HFFc6 (cell line): ENCODE data around the gene HNRNPA1. TPM values are rescaled to one million over a fixed set of nuclear protein-coding genes. Genes with fewer than 3 reads are reported as not detected.
"Not testable (repeated sequence)": the region's sequence is repeated elsewhere in the genome, so short reads cannot be mapped to it uniquely, and the experiment has no call there.

Source experiments
- DNase-seq: peaks from one replicate; pipeline ENCODE4 v3.0.0-alpha.2; 2018
- H3K27ac Mint-ChIP-seq: 2 replicates; pipeline ENCODE4 v1.8.0; 2020; ENCODE audit warnings: mild to moderate bottlenecking, mixed read lengths
- H3K27me3 Mint-ChIP-seq: 2 replicates; pipeline ENCODE4 v1.8.0; 2021; ENCODE audit warnings: mild to moderate bottlenecking, moderate library complexity, mixed read lengths; ENCODE audit not compliant: insufficient read depth
- H3K36me3 Mint-ChIP-seq: 2 replicates; pipeline ENCODE4 v1.8.0; 2021; ENCODE audit warnings: low read depth, mixed read lengths
- H3K4me1 Mint-ChIP-seq: 2 replicates; pipeline ENCODE4 v1.8.0; 2020; ENCODE audit warnings: low read depth, mixed read lengths
- H3K4me3 Mint-ChIP-seq: 2 replicates; pipeline ENCODE4 v1.8.0; 2020; ENCODE audit warnings: mild to moderate bottlenecking, moderate library complexity, mixed read lengths
- H3K9me3 Mint-ChIP-seq: 2 replicates; pipeline ENCODE4 v1.8.0; 2020; ENCODE audit warnings: mild to moderate bottlenecking, mixed read lengths
- CTCF ChIP-seq: fragments of 200-600 bp; sonication (generic); IDR thresholded peaks from 2 replicates; pipeline ENCODE4 v1.5.0; 2021; ENCODE audit warnings: antibody characterized with exemption, mild to moderate bottlenecking
- total RNA-seq, 6 experiments: library from RNA; stranded (reverse); fragmentation: NEBNext Ultra II Directional; extraction: Animal tissue kit (Norgen Biotek cat#: 25700); gene quantifications; 2 replicates in 1 of 6; 3 replicates in 5 of 6; pipeline ENCODE4 v1.2.3, GENCODE V29; 2021

Gene HNRNPA1
- total RNA-seq, 6 experiments from 2014 or later = 768 to 1,141 (median 1,018) TPM

DNA sequence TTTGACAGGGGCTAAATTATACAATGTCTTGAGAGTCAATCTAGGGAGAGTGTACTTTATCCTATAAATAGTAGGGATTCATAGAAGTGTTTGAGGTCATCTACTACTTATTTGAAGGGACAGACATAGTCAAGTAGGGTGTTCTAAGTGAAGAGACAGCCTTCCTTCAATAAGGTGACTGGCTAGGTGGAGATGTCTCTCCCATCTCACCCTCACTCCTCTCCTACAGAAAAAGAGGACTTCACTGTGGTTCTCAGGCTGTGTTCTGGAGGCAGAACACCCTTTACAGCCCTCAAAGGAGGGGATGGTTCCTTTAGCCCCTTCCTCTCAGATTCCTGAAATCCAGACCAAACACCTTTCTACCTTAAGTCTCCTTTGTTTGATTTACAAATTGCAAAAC is 23.1 kb downstream of the HNRNPA1 start:
- Mint-ChIP-seq H3K9me3 (no peaks in the 10 kb centered on the region), H3K4me3 (no peak overlapping the region), H3K36me3 (no peaks in the 10 kb centered on the region), H3K27ac (no peak overlapping the region), H3K27me3 (peaks cover 28% of the 10 kb centered on the region), H3K4me1 (peaks cover 32% of the 10 kb centered on the region)
- no peak for DNase-seq
- no peak for TF ChIP-seq CTCF

- no peak for TF ChIP-seq CTCF
- Mint-ChIP-seq H3K4me3 (no peak overlapping the region), H3K27ac (no peak overlapping the region), H3K27me3 (peaks cover 23% of the 10 kb centered on the region), H3K36me3 (no peaks in the 10 kb centered on the region), H3K9me3 (no peaks in the 10 kb centered on the region), H3K4me1 (peaks cover 29% of the 10 kb centered on the region)
- no peak for DNase-seq
Measured at GRCh38 chr12:54304187-54304810, 23.8 kb downstream of the HNRNPA1 start.

GRCh38 chr12:54306925-54307741 is 26.6 kb downstream of the HNRNPA1 start:
- Mint-ChIP-seq H3K36me3 (no peaks in the 10 kb centered on the region), H3K27me3 (peaks cover 16% of the 10 kb centered on the region), H3K4me1 (peaks cover 6% of the 10 kb centered on the region; the same call in 1 of the 2 replicates), H3K4me3 (no peak overlapping the region), H3K27ac (no peak overlapping the region), H3K9me3 (no peaks in the 10 kb centered on the region)
- TF ChIP-seq CTCF = no peak
- no peak for DNase-seq

DNA sequence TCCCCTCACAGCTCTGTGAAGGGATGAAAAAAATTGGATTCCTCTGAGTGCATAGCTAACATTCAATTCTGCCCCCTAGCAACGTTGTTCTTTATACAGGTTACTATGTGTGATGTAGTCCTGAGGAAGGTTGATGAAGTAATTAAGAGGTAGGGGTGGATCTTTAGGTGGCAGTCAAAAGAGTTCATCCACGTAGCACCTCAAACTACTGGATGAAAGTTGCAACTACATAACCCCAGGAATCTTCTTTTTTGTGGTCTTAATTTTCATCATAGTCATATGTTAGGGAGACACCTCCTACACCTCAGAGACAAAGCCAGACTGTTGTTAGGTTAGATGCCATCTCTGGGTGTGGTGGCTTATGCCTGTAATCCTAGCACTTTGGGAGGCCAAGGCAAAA is 30.5 kb downstream of the HNRNPA1 start:
- no peak for DNase-seq
- Mint-ChIP-seq H3K4me1 (no peaks in the 10 kb centered on the region), H3K27me3 (peaks cover 4% of the 10 kb centered on the region), H3K36me3 (no peaks in the 10 kb centered on the region), H3K4me3 (no peak overlapping the region), H3K9me3 (no peaks in the 10 kb centered on the region), H3K27ac (no peak overlapping the region)
- TF ChIP-seq CTCF = no peak

- DNase-seq, H3K27ac Mint-ChIP-seq, H3K36me3 Mint-ChIP-seq, H3K27me3 Mint-ChIP-seq, H3K4me3 Mint-ChIP-seq, H3K4me1 Mint-ChIP-seq, H3K9me3 Mint-ChIP-seq: not testable (repeated sequence)
Measured at GRCh38 chr12:54312309-54312708, 31.8 kb downstream of the HNRNPA1 start.

- TF ChIP-seq CTCF = no peak
- H3K9me3 Mint-ChIP-seq = no peaks in the 10 kb centered on the region
- peaks cover 1% of the 10 kb centered on the region for H3K27me3 Mint-ChIP-seq
- H3K4me3 Mint-ChIP-seq = no peak overlapping the region
- peaks cover 9% of the 10 kb centered on the region for H3K4me1 Mint-ChIP-seq
- H3K36me3 Mint-ChIP-seq = peaks cover 10% of the 10 kb centered on the region
- H3K27ac Mint-ChIP-seq = no peak overlapping the region
- no peak for DNase-seq
Measured at GRCh38 chr12:54321363-54321762, 40.8 kb downstream of the HNRNPA1 start.
